BJ (cell line): ENCODE results near the gene CLPTM1. TPM values are rescaled to one million over a fixed set of nuclear protein-coding genes. Genes with fewer than 3 reads are reported as not detected.

Experiments used
- CTCF ChIA-PET: fragments of 350-600 bp; formaldehyde crosslinking; extraction: SDS; loops from one replicate; lab custom pipeline; 2021; ENCODE audit warnings: antibody characterized with exemption, inconsistent platforms; lab: Yijun Ruan, JAX
- POLR2A ChIA-PET: fragments of 300-600 bp; sonication (Branson Sonifier 250); formaldehyde crosslinking; extraction: SDS; loops from one replicate; lab custom pipeline; 2021; ENCODE audit warnings: antibody characterized with exemption; lab: Charles Lee
- DNase-seq: peaks from one replicate; pipeline ENCODE4 v3.0.0-alpha.2; 2011; ENCODE audit warnings: low read depth
- H3K27me3 ChIP-seq: 2 replicates; pipeline ENCODE4 v1.6.0; 2011; ENCODE audit warnings: low read length; ENCODE audit not compliant: control insufficient read depth, insufficient read depth
- H3K36me3 ChIP-seq: 2 replicates; pipeline ENCODE4 v1.5.1; 2011; ENCODE audit warnings: low read length; ENCODE audit not compliant: control insufficient read depth, insufficient read depth
- H3K4me3 ChIP-seq: 2 replicates; pipeline ENCODE4 v1.5.1; 2011; ENCODE audit warnings: low read depth, mild to moderate bottlenecking, control low read depth, low read length
- CTCF ChIP-seq: IDR thresholded peaks from 2 replicates; pipeline ENCODE4 v1.5.1; 2011; ENCODE audit warnings: low read depth, mild to moderate bottlenecking, control low read depth, inconsistent platforms, low read length, moderate library complexity; ENCODE audit not compliant: insufficient read depth
- polyA plus RNA-seq: library from polyadenylated mRNA; depleted of rRNA; stranded (reverse); fragments of >200 nt; gene quantifications from 2 replicates; pipeline ENCODE4 v1.2.3, GENCODE V29; 2011

The CLPTM1 gene
- polyA plus RNA-seq, 1 experiment = 127 TPM

- Histone ChIP-seq H3K36me3 (peaks cover 1% of the 10 kb centered on the region), H3K4me3 (no peak overlapping the region), H3K27me3 (no peaks in the 10 kb centered on the region)
- ChIA-PET CTCF (no interaction called here), POLR2A (no interaction called here)
- DNase-seq = no peak
- no peak for TF ChIP-seq CTCF
Measured at GRCh38 chr19:45011959-45012358, 56.8 kb downstream of the CLPTM1 start.

DNA sequence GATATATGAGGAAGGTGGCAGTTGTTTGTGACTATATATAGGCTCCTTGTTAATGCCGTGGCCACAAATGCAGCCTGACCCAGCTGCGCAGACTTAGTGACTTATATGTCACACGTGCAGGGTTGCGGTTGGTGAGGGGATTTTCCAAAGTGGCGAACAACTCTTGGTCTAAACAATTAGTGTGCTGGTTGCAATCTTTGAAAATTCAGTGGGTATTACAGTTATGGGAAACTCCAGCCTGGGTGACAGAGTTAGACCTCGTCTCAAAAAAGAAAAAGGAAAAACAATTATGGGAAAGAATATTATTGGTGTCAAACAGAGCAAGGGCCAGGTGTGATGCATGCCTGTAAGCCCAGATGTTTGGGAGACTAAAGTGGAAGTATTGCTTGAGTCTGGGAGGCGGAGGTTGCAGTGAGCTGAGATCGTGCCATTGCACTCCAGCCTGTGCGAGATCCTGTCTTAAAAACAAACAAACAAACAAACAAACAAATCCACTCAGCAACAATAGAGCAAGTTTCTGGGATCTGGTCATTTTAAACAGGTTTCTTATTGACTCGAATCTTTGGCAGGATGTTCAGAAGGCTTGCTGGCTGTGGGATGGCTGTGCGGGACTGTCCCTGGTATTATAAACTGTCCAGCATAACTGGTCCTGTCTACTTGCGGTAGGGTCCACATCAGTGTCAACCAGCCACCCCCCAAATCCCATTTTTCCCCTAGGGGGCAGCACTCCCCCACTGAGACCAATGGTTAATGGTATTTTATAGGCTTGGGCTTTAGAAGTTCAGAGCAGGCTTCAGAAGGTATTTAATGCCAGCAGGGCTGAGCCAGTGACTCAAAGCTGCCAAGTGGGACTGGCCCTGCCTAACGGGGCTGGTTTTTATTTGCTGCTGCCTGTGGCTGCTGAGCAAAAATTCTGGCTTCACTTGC, 61.5 kb downstream of the CLPTM1 start:
- no peaks in the 10 kb centered on the region for H3K27me3 ChIP-seq
- DNase-seq = peak; percentile 30
- H3K4me3 ChIP-seq = no peak overlapping the region
- peaks cover 3% of the 10 kb centered on the region for H3K36me3 ChIP-seq
- POLR2A ChIA-PET = no interaction called here
- peak; percentile 75 for TF ChIP-seq CTCF
- CTCF ChIA-PET = interaction anchor here (0.6 to 1.9 kb wide), 6 partner anchors 11 to 229 kb away, joined by 3 to 5 read pairs (median 3); partner anchors contain the start of gene EXOC3L2

- H3K4me3 ChIP-seq = no peak overlapping the region
- H3K36me3 ChIP-seq = peaks cover 3% of the 10 kb centered on the region
- ChIA-PET POLR2A (interaction anchor here (0.6 kb wide), 1 partner anchor 18 kb away, joined by 5 read pairs; no protein-coding TSS in a partner anchor), CTCF (no interaction called here)
- TF ChIP-seq CTCF = no peak
- DNase-seq = no peak
- H3K27me3 ChIP-seq = no peaks in the 10 kb centered on the region
Measured at GRCh38 chr19:45019187-45019586, 64.0 kb downstream of the CLPTM1 start.

DNA sequence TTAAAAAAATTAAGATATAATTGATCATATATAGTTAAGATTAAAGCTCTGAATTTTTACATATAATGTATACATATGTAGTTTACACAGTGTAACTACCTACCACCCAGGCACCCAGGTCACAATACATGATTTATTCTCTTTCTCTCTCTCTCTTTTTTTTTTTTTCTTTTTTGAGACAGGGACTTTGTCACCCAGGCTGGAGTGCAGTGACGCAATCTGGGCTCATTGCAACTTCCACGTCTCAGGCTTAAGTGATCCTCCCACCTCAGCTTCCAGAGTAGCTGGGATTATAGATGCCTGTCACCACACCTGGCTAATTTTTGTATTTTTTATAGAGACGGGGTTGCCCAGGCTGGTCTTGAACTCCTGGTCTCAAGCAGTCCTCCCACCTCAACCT, 64.9 kb downstream of the CLPTM1 start:
- no peak for DNase-seq
- no peak for TF ChIP-seq CTCF
- H3K4me3 ChIP-seq = no peak overlapping the region
- ChIA-PET CTCF (no interaction called here), POLR2A (interaction anchor here (0.6 kb wide), 1 partner anchor 151 kb away, joined by 5 read pairs; no protein-coding TSS in a partner anchor)
- no peaks in the 10 kb centered on the region for H3K27me3 ChIP-seq
- peaks cover 3% of the 10 kb centered on the region for H3K36me3 ChIP-seq

GRCh38 chr19:45021971-45022370, 66.8 kb downstream of the CLPTM1 start:
- no peak for DNase-seq
- Histone ChIP-seq H3K4me3 (no peak overlapping the region), H3K27me3 (no peaks in the 10 kb centered on the region), H3K36me3 (peaks cover 7% of the 10 kb centered on the region)
- ChIA-PET CTCF (interaction anchor here (0.6 to 1.1 kb wide), 2 partner anchors 37 to 648 kb away, joined by 4 to 5 read pairs; no protein-coding TSS in a partner anchor), POLR2A (no interaction called here)
- TF ChIP-seq CTCF = no peak
